K562 (cell line): ENCODE data around the gene SLC30A1. TPM values are rescaled to one million over a fixed set of nuclear protein-coding genes. Genes with fewer than 3 reads are reported as not detected.

ENCODE experiments used
- ARID1B ChIP-seq: fragments of 450-650 bp; IDR thresholded peaks from 2 replicates; pipeline ENCODE4 v1.6.1; 2016; ENCODE audit warnings: antibody characterized with exemption, mild to moderate bottlenecking, inconsistent platforms
- BRF1 ChIP-seq: IDR thresholded peaks from 3 replicates; pipeline ENCODE4 v1.6.1; 2011; ENCODE audit warnings: borderline replicate concordance, mild to moderate bottlenecking; ENCODE audit not compliant: insufficient read length; ENCODE audit errors: extremely low read depth
- CBX8 ChIP-seq: fragments of 200-600 bp; sonication (generic); IDR thresholded peaks from 2 replicates; pipeline ENCODE4 v1.6.1; 2012; ENCODE audit warnings: borderline replicate concordance, mixed run types, low read depth, mild to moderate bottlenecking, moderate library complexity, mixed read lengths, low read length, control low read depth, inconsistent platforms; ENCODE audit not compliant: poor library complexity, severe bottlenecking; ENCODE audit errors: extremely low read depth
- E2F5 ChIP-seq: sonication (generic); formaldehyde crosslinking; IDR thresholded peaks from 2 replicates; pipeline ENCODE4 v1.8.0; 2022; ENCODE audit warnings: mild to moderate bottlenecking, missing genetic modification reagents
- ETV5 ChIP-seq: sonication (generic); formaldehyde crosslinking; IDR thresholded peaks from 2 replicates; pipeline ENCODE4 v1.4.0; 2020; ENCODE audit warnings: low read depth, mild to moderate bottlenecking, missing genetic modification reagents
- EZH2 ChIP-seq: IDR thresholded peaks from 2 replicates; pipeline ENCODE4 v1.6.1; 2012; ENCODE audit warnings: low read depth, mild to moderate bottlenecking, inconsistent platforms, low read length, borderline replicate concordance
- HBP1 ChIP-seq: fragments of 450-650 bp; formaldehyde crosslinking; IDR thresholded peaks from 2 replicates; pipeline ENCODE4 v1.4.0; 2022; ENCODE audit warnings: missing genetic modification characterization
- IRF1 ChIP-seq: sonication (generic); formaldehyde crosslinking; IDR thresholded peaks from 2 replicates; pipeline ENCODE4 v1.8.0; 2022; ENCODE audit warnings: missing genetic modification reagents, mild to moderate bottlenecking, borderline replicate concordance
- POLR2B ChIP-seq: fragments of 450-650 bp; IDR thresholded peaks from 2 replicates; pipeline ENCODE4 v1.6.1; 2018; ENCODE audit warnings: low read depth; ENCODE audit not compliant: partially characterized antibody
- SFPQ ChIP-seq: fragments of 200-400 bp; formaldehyde crosslinking; IDR thresholded peaks from 2 replicates; pipeline ENCODE4 v1.6.1; 2017; ENCODE audit warnings: mild to moderate bottlenecking, low read depth, low read length, moderate library complexity
- SOX6 ChIP-seq: fragments of 450-650 bp; IDR thresholded peaks from 2 replicates; pipeline ENCODE4 v1.6.1; 2014; ENCODE audit warnings: mild to moderate bottlenecking
- XRCC5 ChIP-seq: fragments of 200-400 bp; formaldehyde crosslinking; IDR thresholded peaks from 2 replicates; pipeline ENCODE4 v1.6.1; 2017; ENCODE audit warnings: low read depth, mild to moderate bottlenecking, low read length
- ZBTB9 ChIP-seq: fragments of 450-650 bp; formaldehyde crosslinking; IDR thresholded peaks from 2 replicates; pipeline ENCODE4 v1.4.0; 2020; ENCODE audit warnings: mild to moderate bottlenecking, moderate library complexity
- ZNF324 ChIP-seq: fragments of 250-450 bp; sonication (Bioruptor Pico); IDR thresholded peaks from 2 replicates; pipeline ENCODE4 v1.4.0; 2020; ENCODE audit warnings: mild to moderate bottlenecking
- ZNF41 ChIP-seq: fragments of 250-450 bp; sonication (Bioruptor Pico); conservative IDR thresholded peaks from 2 replicates; pipeline ENCODE4 v1.4.0; 2020; ENCODE audit warnings: mild to moderate bottlenecking
- ZNF655 ChIP-seq: fragments of 250-450 bp; sonication (Bioruptor Pico); IDR thresholded peaks from 2 replicates; pipeline ENCODE4 v1.5.0; 2021
- polyA plus RNA-seq, 8 experiments: library from polyadenylated mRNA; depleted of rRNA in 4 of 8; stranded (reverse) in 5 of 8; unstranded in 3 of 8; fragments of >200 nt; fragmentation: Nextera tagmentation in 2 of 8; fragmentation: Illumina TruSeq in 1 of 8; extraction: Ambion mirVana in 2 of 8; extraction: Trizol in 1 of 8; gene quantifications; 2 replicates each; pipeline versions ENCODE4 v1.2.1 to v1.2.3, GENCODE V29; 2011 to 2014; ENCODE audit warnings: inconsistent platforms in 1 of 8, missing spikeins in 1 of 8
- total RNA-seq, 7 experiments: library from RNA; depleted of rRNA in 6 of 7; stranded (reverse); fragments of >200 nt in 6 of 7; fragmentation: Illumina TruSeq in 2 of 7; extraction: Trizol in 2 of 7; gene quantifications; 2 replicates each; pipeline versions ENCODE4 v1.2.1 to v1.2.3, GENCODE V29; 2011 to 2021; ENCODE audit warnings: low replicate concordance in 1 of 7

SLC30A1 gene
- total and polyA plus RNA-seq, 9 of the 15 experiments (the other 6 are each of a cell fraction or from before 2014, with no cell fraction given), result 4.1 to 14.4 (median 6.6) TPM

GRCh38 chr1:211548321-211549091 is 30.5 kb downstream of the SLC30A1 start (continued):
- no peak for TF ChIP-seq ZNF655
- TF ChIP-seq BRF1, result no peak
- no peak for TF ChIP-seq E2F5 (CRISPR knock-in tag)
- peak; percentile 61 for TF ChIP-seq ZBTB9 (CRISPR knock-in tag)
- TF ChIP-seq SOX6, result peak; percentile 71
- no peak for TF ChIP-seq CBX8
- TF ChIP-seq ZNF324, result no peak
- no peak for TF ChIP-seq IRF1 (CRISPR knock-in tag)
- no peak for TF ChIP-seq SFPQ
- TF ChIP-seq XRCC5, result no peak
- TF ChIP-seq HBP1, result no peak
- no peak for TF ChIP-seq POLR2B
- peak; percentile 64; the same call in 1 of the 2 replicates for TF ChIP-seq ETV5 (CRISPR knock-in tag)
- TF ChIP-seq ZNF41 (CRISPR knock-in tag), result 0 out of 2 replicates have a peak, but pooled peaks have one; percentile 18
- TF ChIP-seq EZH2, result no peak
- TF ChIP-seq ARID1B, result peak; percentile 83
